22Rv1 (cell line): Measurements from ENCODE around the gene MYCBPAP.

ENCODE experiments used
- H3K27ac ChIP-seq: fragments of 450-650 bp; 2 replicates; pipeline ENCODE4 v1.5.1; 2017
- CTCF ChIP-seq: fragments of 450-650 bp; IDR thresholded peaks from 2 replicates; pipeline ENCODE4 v1.5.1; 2017; ENCODE audit warnings: mild to moderate bottlenecking
- ZFX ChIP-seq: fragments of 450-650 bp; IDR thresholded peaks from 2 replicates; pipeline ENCODE4 v1.6.1; 2017; ENCODE audit warnings: antibody characterized with exemption, borderline replicate concordance

The MYCBPAP gene

DNA sequence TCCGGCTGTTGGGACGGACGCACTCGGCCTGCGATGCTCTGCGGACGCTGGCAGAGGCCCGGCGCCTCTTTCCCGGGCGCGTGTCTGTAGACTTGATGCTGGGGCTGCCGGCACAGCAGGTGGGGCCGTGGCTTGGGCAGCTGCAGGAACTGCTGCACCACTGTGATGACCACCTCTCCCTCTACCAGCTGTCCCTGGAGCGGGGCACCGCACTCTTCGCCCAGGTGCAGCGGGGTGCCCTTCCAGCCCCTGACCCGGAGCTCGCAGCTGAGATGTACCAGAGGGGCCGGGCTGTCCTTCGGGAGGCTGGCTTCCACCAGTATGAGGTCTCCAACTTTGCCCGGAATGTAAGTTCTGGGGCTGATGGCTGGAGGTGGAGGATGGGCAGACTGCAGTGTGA is 26.1 kb upstream of the MYCBPAP start:
- H3K27ac ChIP-seq, result peak overlapping the region; percentile 50
- TF ChIP-seq ZFX (no peak), CTCF (no peak)

DNA sequence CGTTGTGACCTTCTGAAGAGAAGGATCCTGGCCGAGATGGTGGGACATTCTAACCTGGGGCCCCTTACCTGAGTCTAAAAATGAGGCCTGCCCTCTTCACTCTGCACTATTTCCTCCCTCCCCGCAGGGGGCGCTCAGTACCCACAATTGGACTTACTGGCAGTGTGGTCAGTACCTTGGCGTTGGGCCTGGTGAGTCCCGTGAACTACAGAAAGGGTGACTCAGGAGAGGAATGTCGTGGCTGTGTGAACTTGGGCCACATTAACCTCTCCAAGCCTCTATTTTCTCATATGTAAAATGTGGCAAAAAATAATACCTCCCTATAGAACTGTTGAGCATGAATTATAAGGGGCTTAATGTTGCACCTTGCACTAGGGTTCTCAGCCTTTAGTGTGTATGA is 25.7 kb upstream of the MYCBPAP start:
- TF ChIP-seq ZFX, result no peak
- TF ChIP-seq CTCF, result peak; percentile 88
- H3K27ac ChIP-seq, result peak overlapping the region; percentile 50

DNA sequence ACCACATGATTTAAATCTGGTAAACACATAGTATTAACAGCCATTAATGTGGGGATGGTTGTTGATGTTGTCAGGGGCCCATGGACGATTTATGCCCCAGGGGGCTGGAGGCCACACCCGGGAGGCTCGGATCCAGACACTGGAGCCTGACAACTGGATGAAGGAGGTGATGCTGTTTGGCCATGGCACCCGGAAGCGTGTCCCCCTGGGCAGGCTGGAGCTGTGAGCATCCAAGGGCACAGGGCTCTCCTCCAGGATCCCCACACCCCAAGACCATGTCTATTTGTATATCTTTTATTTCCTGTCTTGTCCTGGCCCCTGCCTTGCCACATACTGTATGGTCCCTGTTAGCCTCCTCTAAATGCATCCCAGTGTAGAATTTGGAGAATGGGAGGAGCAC is 25.0 kb upstream of the MYCBPAP start:
- peak overlapping the region; percentile 50 for H3K27ac ChIP-seq
- TF ChIP-seq CTCF, result no peak
- TF ChIP-seq ZFX, result no peak

DNA sequence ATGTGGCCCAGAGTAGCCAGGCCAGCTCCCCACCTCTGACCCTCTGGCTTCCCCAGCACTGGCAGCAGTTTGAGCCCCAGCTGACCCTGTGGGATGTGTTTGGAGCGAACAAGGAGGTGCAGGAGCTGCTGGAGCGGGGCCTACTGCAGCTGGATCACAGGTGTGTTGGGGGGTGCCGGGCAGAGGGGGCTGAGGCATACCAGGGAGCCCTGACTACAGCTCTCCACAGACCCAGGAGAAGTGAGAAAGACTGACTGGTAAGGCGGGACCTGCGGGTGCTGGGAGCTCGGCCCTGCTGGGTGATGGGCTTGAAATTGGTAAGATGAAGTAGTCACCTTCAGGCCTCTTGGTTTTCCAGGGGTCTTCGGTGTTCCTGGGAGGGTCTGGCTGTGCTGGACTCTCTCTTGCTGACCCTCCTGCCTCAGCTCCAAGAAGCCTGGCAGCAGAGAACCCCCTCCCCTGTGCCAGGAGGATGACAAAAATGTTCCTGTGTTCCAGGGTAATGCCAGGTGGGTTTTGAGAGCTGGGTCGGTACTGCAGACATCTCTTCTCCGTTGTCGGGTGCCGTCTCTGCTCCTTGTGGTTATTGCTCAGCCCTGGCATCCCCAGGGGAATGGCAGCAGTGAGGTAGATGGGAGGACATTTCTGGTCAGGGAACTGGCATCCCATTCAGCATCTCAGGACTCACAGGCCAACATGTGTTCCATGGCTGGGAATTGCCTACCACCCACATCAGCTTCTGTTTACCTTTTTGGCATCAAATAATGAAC is 23.7 kb upstream of the MYCBPAP start:
- TF ChIP-seq ZFX, result no peak
- no peak for TF ChIP-seq CTCF
- H3K27ac ChIP-seq, result no peak overlapping the region

- no peak for TF ChIP-seq ZFX
- TF ChIP-seq CTCF, result no peak
- H3K27ac ChIP-seq, result no peak overlapping the region
Measured at GRCh38 chr17:50487213-50488096, 20.8 kb upstream of the MYCBPAP start.

DNA sequence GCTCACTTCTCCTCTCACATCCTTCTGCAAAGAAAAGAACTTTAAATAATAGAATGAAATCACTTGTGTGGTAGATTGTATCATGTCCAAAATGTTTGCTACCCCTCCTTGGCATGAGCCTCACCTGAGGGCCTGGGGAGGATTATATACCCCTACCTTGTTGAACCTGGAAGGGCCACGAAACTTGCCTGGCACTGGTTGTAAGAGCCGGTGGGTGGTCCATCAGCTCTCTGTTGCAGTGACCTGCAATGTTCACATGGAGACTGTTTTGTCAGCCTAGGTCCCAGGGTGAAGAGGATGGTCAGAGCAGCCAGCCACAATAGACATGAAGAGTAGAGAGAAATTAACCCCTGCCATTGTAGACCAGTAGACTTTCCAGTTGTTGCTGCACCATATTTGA is 19.4 kb upstream of the MYCBPAP start:
- no peak overlapping the region for H3K27ac ChIP-seq
- no peak for TF ChIP-seq CTCF
- TF ChIP-seq ZFX, result no peak

GRCh38 chr17:50491505-50491904 is 16.7 kb upstream of the MYCBPAP start:
- TF ChIP-seq ZFX (no peak), CTCF (no peak)

More at GRCh38 chr17:50491505-50491904, 16.7 kb upstream of the MYCBPAP start:
- no peak overlapping the region for H3K27ac ChIP-seq
